ENCODE data around the gene NDUFA7. TPM values are rescaled to one million over a fixed set of nuclear protein-coding genes. Genes with fewer than 3 reads are reported as not detected.

Gene NDUFA7
- total RNA-seq, 1 experiment from 2014 or later = 76.4 TPM

DNA sequence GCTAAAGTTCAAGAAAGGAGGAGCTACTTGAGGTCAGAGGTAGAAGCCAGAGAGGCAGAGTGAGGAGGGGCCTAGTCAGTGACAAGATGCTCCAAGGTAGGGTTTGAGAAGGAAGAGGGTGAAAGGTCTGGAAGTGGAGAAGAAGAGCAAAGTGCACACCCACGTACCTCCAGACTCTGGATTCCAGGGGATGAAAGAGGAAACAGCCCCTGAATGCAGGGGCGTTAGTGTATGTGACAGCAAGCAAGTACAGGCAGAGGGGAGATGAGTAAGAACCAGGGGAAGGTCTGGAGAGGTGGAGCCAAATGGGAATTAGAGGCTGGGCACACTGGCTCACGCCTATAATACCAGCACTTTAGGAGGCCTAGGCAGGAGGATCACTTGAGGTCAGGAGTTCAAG is 8.8 kb upstream of the NDUFA7 start:
- H3K9me3 Mint-ChIP-seq = no peaks in the 10 kb centered on the region
- ChIA-PET CTCF (no interaction called here), POLR2A (no interaction called here)
- ATAC-seq (no peak), DNase-seq (ENCODE audit: low spot score) (no peak)
- TF ChIP-seq, protein P1, sequence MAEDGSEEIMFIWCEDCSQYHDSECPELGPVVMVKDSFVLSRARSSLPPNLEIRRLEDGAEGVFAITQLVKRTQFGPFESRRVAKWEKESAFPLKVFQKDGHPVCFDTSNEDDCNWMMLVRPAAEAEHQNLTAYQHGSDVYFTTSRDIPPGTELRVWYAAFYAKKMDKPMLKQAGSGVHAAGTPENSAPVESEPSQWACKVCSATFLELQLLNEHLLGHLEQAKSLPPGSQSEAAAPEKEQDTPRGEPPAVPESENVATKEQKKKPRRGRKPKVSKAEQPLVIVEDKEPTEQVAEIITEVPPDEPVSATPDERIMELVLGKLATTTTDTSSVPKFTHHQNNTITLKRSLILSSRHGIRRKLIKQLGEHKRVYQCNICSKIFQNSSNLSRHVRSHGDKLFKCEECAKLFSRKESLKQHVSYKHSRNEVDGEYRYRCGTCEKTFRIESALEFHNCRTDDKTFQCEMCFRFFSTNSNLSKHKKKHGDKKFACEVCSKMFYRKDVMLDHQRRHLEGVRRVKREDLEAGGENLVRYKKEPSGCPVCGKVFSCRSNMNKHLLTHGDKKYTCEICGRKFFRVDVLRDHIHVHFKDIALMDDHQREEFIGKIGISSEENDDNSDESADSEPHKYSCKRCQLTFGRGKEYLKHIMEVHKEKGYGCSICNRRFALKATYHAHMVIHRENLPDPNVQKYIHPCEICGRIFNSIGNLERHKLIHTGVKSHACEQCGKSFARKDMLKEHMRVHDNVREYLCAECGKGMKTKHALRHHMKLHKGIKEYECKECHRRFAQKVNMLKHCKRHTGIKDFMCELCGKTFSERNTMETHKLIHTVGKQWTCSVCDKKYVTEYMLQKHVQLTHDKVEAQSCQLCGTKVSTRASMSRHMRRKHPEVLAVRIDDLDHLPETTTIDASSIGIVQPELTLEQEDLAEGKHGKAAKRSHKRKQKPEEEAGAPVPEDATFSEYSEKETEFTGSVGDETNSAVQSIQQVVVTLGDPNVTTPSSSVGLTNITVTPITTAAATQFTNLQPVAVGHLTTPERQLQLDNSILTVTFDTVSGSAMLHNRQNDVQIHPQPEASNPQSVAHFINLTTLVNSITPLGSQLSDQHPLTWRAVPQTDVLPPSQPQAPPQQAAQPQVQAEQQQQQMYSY (CRISPR knock-in tag; IDR thresholded peaks at IDR 0.05) = no peak
- TF ChIP-seq HMGA2 (CRISPR knock-in tag; IDR thresholded peaks at IDR 0.05) (no peak), SMAD3 (CRISPR knock-in tag; IDR thresholded peaks at IDR 0.05; ENCODE audit: borderline replicate concordance) (no peak), SP1 (CRISPR knock-in tag; conservative IDR thresholded peaks at IDR 0.05) (no peak), IRF2 (CRISPR knock-in tag; IDR thresholded peaks at IDR 0.05; ENCODE audit: borderline replicate concordance, low read depth) (no peak), E2F5 (CRISPR knock-in tag; IDR thresholded peaks at IDR 0.05) (no peak), RELA (CRISPR knock-in tag; IDR thresholded peaks at IDR 0.05; ENCODE audit: borderline replicate concordance) (no peak), GABPB1 (CRISPR knock-in tag; IDR thresholded peaks at IDR 0.05) (no peak), FOXJ3 (CRISPR knock-in tag; IDR thresholded peaks at IDR 0.05; ENCODE audit: borderline replicate concordance) (no peak), NR3C1 (CRISPR knock-in tag; conservative IDR thresholded peaks at IDR 0.05; ENCODE audit: low read depth) (no peak), ZNF317 (CRISPR knock-in tag; IDR thresholded peaks at IDR 0.05; ENCODE audit: borderline replicate concordance, low read depth) (no peak), TCF7 (CRISPR knock-in tag; IDR thresholded peaks at IDR 0.05; ENCODE audit: low read depth) (no peak), NFE2L1 (CRISPR knock-in tag; IDR thresholded peaks at IDR 0.05) (no peak), KAT7 (CRISPR knock-in tag; IDR thresholded peaks at IDR 0.05; ENCODE audit: borderline replicate concordance) (no peak)
- TF ChIP-seq, protein P2, sequence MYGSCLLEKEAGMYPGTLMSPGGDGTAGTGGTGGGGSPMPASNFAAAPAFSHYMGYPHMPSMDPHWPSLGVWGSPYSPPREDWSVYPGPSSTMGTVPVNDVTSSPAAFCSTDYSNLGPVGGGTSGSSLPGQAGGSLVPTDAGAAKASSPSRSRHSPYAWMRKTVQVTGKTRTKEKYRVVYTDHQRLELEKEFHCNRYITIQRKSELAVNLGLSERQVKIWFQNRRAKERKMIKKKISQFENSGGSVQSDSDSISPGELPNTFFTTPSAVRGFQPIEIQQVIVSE (CRISPR knock-in tag; IDR thresholded peaks at IDR 0.05; ENCODE audit: borderline replicate concordance) = no peak
- TF ChIP-seq, protein P3, sequence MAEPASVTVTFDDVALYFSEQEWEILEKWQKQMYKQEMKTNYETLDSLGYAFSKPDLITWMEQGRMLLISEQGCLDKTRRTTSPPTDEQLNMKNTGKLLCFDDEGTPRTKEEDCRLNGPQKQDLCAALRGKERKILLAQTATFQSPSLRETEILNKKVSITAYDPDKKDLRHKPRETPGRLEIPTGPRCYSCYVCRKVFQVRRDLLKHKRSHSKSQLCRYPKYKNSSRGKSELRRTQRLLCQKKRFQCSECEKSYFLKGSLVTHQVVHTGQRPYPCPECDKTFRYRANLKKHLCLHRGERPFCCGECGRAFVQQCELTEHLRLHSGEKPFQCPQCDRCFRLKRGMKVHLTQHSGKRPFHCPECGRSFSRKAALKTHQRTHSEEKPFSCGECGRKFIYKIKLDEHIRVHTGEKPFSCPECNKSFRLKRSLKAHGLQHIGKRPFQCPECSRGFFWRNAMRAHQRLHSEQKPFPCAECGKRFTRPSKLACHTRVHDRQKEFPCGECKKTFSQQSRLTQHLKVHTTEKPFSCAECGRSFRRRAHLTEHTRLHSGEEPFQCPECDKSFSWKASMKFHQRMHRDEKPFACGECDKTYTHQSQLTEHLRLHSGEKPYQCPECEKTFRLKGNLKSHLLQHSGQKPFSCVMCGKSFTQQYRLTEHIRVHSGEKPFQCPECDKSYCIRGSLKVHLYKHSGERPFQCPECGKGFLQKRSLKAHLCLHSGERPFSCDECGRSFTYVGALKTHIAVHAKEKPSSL (CRISPR knock-in tag; conservative IDR thresholded peaks at IDR 0.05) = no peak
- H3K27me3 Mint-ChIP-seq (ENCODE audit: low read depth) = peaks cover 65% of the 10 kb centered on the region
- H3K36me3 Mint-ChIP-seq = no peaks in the 10 kb centered on the region
- no peak overlapping the region; the same call in 1 of the 2 replicates for H3K27ac Mint-ChIP-seq
- H3K4me1 Mint-ChIP-seq = peaks cover 3% of the 10 kb centered on the region; the same call in 1 of the 2 replicates
- H3K4me3 Mint-ChIP-seq = no peak overlapping the region

- DNase-seq (ENCODE audit: low spot score) (no peak), ATAC-seq (no peak)
- Mint-ChIP-seq H3K4me1 (peaks cover 15% of the 10 kb centered on the region), H3K27me3 (ENCODE audit: low read depth) (peaks cover 25% of the 10 kb centered on the region), H3K9me3 (no peaks in the 10 kb centered on the region), H3K27ac (no peak overlapping the region), H3K36me3 (peaks cover 20% of the 10 kb centered on the region), H3K4me3 (no peak overlapping the region)
- ChIA-PET POLR2A (interaction anchor here (0.6 to 0.7 kb wide), 2 partner anchors 63 to 835 kb away, joined by 5 to 12 read pairs; no protein-coding TSS in a partner anchor), CTCF (interaction anchor here (0.7 to 3.9 kb wide), 3 partner anchors 10 to 59 kb away, joined by 3 to 25 read pairs (median 9); no protein-coding TSS in a partner anchor)
- no peak for TF ChIP-seq CREM (CRISPR knock-in tag; IDR thresholded peaks at IDR 0.05)
- no peak for TF ChIP-seq TEAD4 (CRISPR knock-in tag; IDR thresholded peaks at IDR 0.05)
- TF ChIP-seq ZBTB21 (CRISPR knock-in tag; IDR thresholded peaks at IDR 0.05; ENCODE audit: borderline replicate concordance) = no peak
- TF ChIP-seq, protein P4, sequence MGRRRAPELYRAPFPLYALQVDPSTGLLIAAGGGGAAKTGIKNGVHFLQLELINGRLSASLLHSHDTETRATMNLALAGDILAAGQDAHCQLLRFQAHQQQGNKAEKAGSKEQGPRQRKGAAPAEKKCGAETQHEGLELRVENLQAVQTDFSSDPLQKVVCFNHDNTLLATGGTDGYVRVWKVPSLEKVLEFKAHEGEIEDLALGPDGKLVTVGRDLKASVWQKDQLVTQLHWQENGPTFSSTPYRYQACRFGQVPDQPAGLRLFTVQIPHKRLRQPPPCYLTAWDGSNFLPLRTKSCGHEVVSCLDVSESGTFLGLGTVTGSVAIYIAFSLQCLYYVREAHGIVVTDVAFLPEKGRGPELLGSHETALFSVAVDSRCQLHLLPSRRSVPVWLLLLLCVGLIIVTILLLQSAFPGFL (CRISPR knock-in tag; IDR thresholded peaks at IDR 0.05; ENCODE audit: borderline replicate concordance) = no peak
- TF ChIP-seq ZNF263 (CRISPR knock-in tag; IDR thresholded peaks at IDR 0.05; ENCODE audit: low read depth) = no peak
- TF ChIP-seq, protein P5, sequence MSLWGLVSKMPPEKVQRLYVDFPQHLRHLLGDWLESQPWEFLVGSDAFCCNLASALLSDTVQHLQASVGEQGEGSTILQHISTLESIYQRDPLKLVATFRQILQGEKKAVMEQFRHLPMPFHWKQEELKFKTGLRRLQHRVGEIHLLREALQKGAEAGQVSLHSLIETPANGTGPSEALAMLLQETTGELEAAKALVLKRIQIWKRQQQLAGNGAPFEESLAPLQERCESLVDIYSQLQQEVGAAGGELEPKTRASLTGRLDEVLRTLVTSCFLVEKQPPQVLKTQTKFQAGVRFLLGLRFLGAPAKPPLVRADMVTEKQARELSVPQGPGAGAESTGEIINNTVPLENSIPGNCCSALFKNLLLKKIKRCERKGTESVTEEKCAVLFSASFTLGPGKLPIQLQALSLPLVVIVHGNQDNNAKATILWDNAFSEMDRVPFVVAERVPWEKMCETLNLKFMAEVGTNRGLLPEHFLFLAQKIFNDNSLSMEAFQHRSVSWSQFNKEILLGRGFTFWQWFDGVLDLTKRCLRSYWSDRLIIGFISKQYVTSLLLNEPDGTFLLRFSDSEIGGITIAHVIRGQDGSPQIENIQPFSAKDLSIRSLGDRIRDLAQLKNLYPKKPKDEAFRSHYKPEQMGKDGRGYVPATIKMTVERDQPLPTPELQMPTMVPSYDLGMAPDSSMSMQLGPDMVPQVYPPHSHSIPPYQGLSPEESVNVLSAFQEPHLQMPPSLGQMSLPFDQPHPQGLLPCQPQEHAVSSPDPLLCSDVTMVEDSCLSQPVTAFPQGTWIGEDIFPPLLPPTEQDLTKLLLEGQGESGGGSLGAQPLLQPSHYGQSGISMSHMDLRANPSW (CRISPR knock-in tag; conservative IDR thresholded peaks at IDR 0.05; ENCODE audit: low read depth) = no peak
- no peak for TF ChIP-seq ATF1 (CRISPR knock-in tag; IDR thresholded peaks at IDR 0.05)
- TF ChIP-seq, protein P2 (CRISPR knock-in tag; IDR thresholded peaks at IDR 0.05; ENCODE audit: borderline replicate concordance) = no peak
These were observed 4.3 kb upstream of the NDUFA7 start for GRCh38 chr19:8325454-8325853.

Measured in WTC11 (cell line).